Esophagus squamous epithelium (tissue), 5 donors: ENCODE results near the gene TJP3. TPM values are rescaled to one million over a fixed set of nuclear protein-coding genes. Genes with fewer than 3 reads are reported as not detected.

Source experiments
- DNase-seq: peaks from one replicate; lab custom pipeline; 2025; lab: John Stamatoyannopoulos, UW
- H3K27ac ChIP-seq, 4 donors: fragments of 200-600 bp; sonication (generic); one replicate each; pipeline ENCODE4 v1.5.1; 2016 to 2019; ENCODE audit warnings: mild to moderate bottlenecking in 1 of 4
- H3K27me3 ChIP-seq, 4 donors: fragments of 200-600 bp; sonication (generic); 1 replicate in 3 of 4; 2 replicates in 1 of 4; pipeline versions ENCODE4 v1.5.1 to v1.6.0; 2017 to 2021; ENCODE audit warnings: antibody characterized with exemption in 1 of 4
- H3K36me3 ChIP-seq, 3 donors: fragments of 200-600 bp; sonication (generic); one replicate each; pipeline ENCODE4 v1.5.1; 2016 to 2019
- H3K4me1 ChIP-seq, 3 donors: fragments of 200-600 bp; sonication (generic); one replicate each; pipeline ENCODE4 v1.5.1; 2017 to 2019
- H3K4me3 ChIP-seq, 4 donors: fragments of 200-600 bp; sonication (generic); 1 replicate in 3 of 4; 2 replicates in 1 of 4; pipeline ENCODE4 v1.5.1; 2016 to 2019; ENCODE audit warnings: mild to moderate bottlenecking in 2 of 4, moderate library complexity in 1 of 4
- H3K9me3 ChIP-seq, 3 donors: fragments of 200-600 bp; sonication (generic); one replicate each; pipeline ENCODE4 v1.5.1; 2016 to 2019
- CTCF ChIP-seq, 6 experiments: fragments of 450-650 bp in 4 of 6; fragments of 200-600 bp in 2 of 6; sonication (generic) in 2 of 6; IDR thresholded peaks; one replicate each; pipeline ENCODE4 v1.5.1; 2016 to 2019; ENCODE audit warnings: antibody characterized with exemption in 6 of 6, mild to moderate bottlenecking in 4 of 6, moderate library complexity in 4 of 6
- POLR2A ChIP-seq, 4 donors: fragments of 450-650 bp; IDR thresholded peaks; one replicate each; pipeline ENCODE4 v1.6.1; 2017; ENCODE audit warnings: antibody characterized with exemption in 4 of 4, mild to moderate bottlenecking in 4 of 4, moderate library complexity in 3 of 4
- WGBS, 2 donors: methylation state at CpG; one replicate each; pipeline ENCODE4 v1.1.5; 2018; 5-methylcytosine and 5-hydroxymethylcytosine counted together
- intact Hi-C: fragments of 100-400 bp; cut with DNase I; formaldehyde crosslinking; loops from one replicate; pipeline ENCODE4 v1.15.0; 2022
- total RNA-seq, 4 donors: library from RNA; depleted of rRNA; stranded (reverse); fragments of >200 nt; gene quantifications; one replicate each; pipeline ENCODE4 v1.1.0, GENCODE V29; 2016
- donor health status: DM: yes; HTN: yes; CAD: no.

The TJP3 gene
- total RNA-seq = 10 to 100 TPM; 23.7 to 71.1 (median 28.0) TPM

GRCh38 chr19:3708207-3708931, at the start of gene TJP3:
Gene TJP3, plus strand, starts transcription at chr19:3708384. Its CDS starts 20,049 bp downstream, at chr19:3728433.
- DNase-seq = no peak
- H3K27me3 ChIP-seq = peaks cover 0 to 7% (median 0%) of the 10 kb centered on the region in 4 donors
- no peaks in the 10 kb centered on the region for H3K36me3 ChIP-seq
- intact Hi-C loops = loop anchor here (10.0 kb wide), 1 partner anchor 164 kb away; no protein-coding TSS in a partner anchor
- WGBS, 2 donors = 18 to 31% methylated on average over 4 to 13 of the region's 24 CpGs
- peak within 1 kb of the TSS; percentile 18 to 49 (median 48) for H3K4me3 ChIP-seq
- TF ChIP-seq CTCF (IDR thresholded peaks at IDR 0.05) = no peak
- TF ChIP-seq POLR2A (IDR thresholded peaks at IDR 0.05) = no peak
- H3K9me3 ChIP-seq = no peaks in the 10 kb centered on the region
- peaks cover 13 to 54% (median 20%) of the 10 kb centered on the region in 3 donors for H3K4me1 ChIP-seq
- peak within 1 kb of the TSS; percentile 67 to 87 (median 76) for H3K27ac ChIP-seq

- Histone ChIP-seq H3K36me3 (peaks cover 24 to 96% (median 34%) of the 10 kb centered on the region in 3 donors), H3K4me3 (no peak overlapping the region), H3K9me3 (no peaks in the 10 kb centered on the region), H3K27ac (no peak overlapping the region), H3K27me3 (no peaks in the 10 kb centered on the region), H3K4me1 (peaks cover 0 to 20% (median 0%) of the 10 kb centered on the region in 3 donors)
- no peak for DNase-seq
- intact Hi-C loops = no loop called here
- no peak for TF ChIP-seq POLR2A (IDR thresholded peaks at IDR 0.05)
- no peak for TF ChIP-seq CTCF (IDR thresholded peaks at IDR 0.05)
- WGBS, 2 donors = 88 to 97% methylated on average over 6 to 15 of the region's 37 CpGs
These were observed 49.1 kb upstream of the TJP3 start for GRCh38 chr19:3658870-3659745.

- H3K4me3 ChIP-seq = no peak overlapping the region
- H3K27me3 ChIP-seq = no peaks in the 10 kb centered on the region
- 91 to 96% methylated on average over 14 to 21 of the region's 22 CpGs for WGBS, 2 donors
- no peak overlapping the region for H3K27ac ChIP-seq
- intact Hi-C loops = no loop called here
- H3K9me3 ChIP-seq = no peaks in the 10 kb centered on the region
- no peak for DNase-seq
- no peak for TF ChIP-seq CTCF (IDR thresholded peaks at IDR 0.05)
- no peak for TF ChIP-seq POLR2A (IDR thresholded peaks at IDR 0.05)
- H3K4me1 ChIP-seq = peaks cover 0 to 20% (median 0%) of the 10 kb centered on the region in 3 donors
- peaks cover 24 to 96% (median 40%) of the 10 kb centered on the region in 3 donors for H3K36me3 ChIP-seq
These were observed 48.5 kb upstream of the TJP3 start for GRCh38 chr19:3659746-3660112.

GRCh38 chr19:3660493-3661219, 47.5 kb upstream of the TJP3 start:
- Histone ChIP-seq H3K27ac (no peak overlapping the region), H3K9me3 (no peaks in the 10 kb centered on the region), H3K36me3 (peaks cover 24 to 99% (median 40%) of the 10 kb centered on the region in 3 donors), H3K4me1 (peaks cover 0 to 17% (median under 1%) of the 10 kb centered on the region in 3 donors), H3K27me3 (no peaks in the 10 kb centered on the region), H3K4me3 (no peak overlapping the region)
- no peak for DNase-seq
- intact Hi-C loops = no loop called here
- 72 to 87% methylated on average over 12 to 16 of the region's 23 CpGs for whole genome bisulfite sequencing, 2 donors
- TF ChIP-seq POLR2A (IDR thresholded peaks at IDR 0.05) (no peak), CTCF (IDR thresholded peaks at IDR 0.05) (no peak)
